HG03060 (cell line): ENCODE data around the gene KRT6A.

ENCODE experiments used
- ATAC-seq: cut with Tn5 transposase; IDR thresholded peaks from one replicate; pipeline ENCODE4 v1.9.1; 2021; ENCODE audit warnings: low read depth, moderate number of reproducible peaks; ENCODE audit not compliant: unreplicated experiment

Gene KRT6A

GRCh38 chr12:52524898-52525591 lies 32.0 kb upstream of the KRT6A start:
- no peak for ATAC-seq

GRCh38 chr12:52524241-52524897 lies 31.3 kb upstream of the KRT6A start:
- ATAC-seq, result no peak

- ATAC-seq, result no peak
Measured at GRCh38 chr12:52523824-52524223, 30.8 kb upstream of the KRT6A start.

- no peak for ATAC-seq
Measured at GRCh38 chr12:52522346-52523011, 29.4 kb upstream of the KRT6A start.

GRCh38 chr12:52521568-52522266 lies 28.7 kb upstream of the KRT6A start:
- no peak for ATAC-seq

- ATAC-seq, result no peak
Measured at GRCh38 chr12:52521175-52521567, 28.1 kb upstream of the KRT6A start.

GRCh38 chr12:52519826-52520662 lies 27.0 kb upstream of the KRT6A start, which contains the start of gene KRT5:
Gene KRT5, minus strand, starts transcription at chr12:52520394. Its CDS starts 98 bp downstream, at chr12:52520296.
- no peak for ATAC-seq

GRCh38 chr12:52519387-52519703 lies 26.3 kb upstream of the KRT6A start:
- no peak for ATAC-seq

GRCh38 chr12:52518574-52519386 lies 25.7 kb upstream of the KRT6A start:
- ATAC-seq, result no peak

GRCh38 chr12:52517888-52518287 lies 24.8 kb upstream of the KRT6A start:
- ATAC-seq, result no peak

GRCh38 chr12:52517005-52517835 lies 24.2 kb upstream of the KRT6A start:
- ATAC-seq, result no peak

- no peak for ATAC-seq
Measured at GRCh38 chr12:52515927-52516831, 23.1 kb upstream of the KRT6A start.

- no peak for ATAC-seq
Measured at GRCh38 chr12:52515319-52515646, 22.2 kb upstream of the KRT6A start.

GRCh38 chr12:52514471-52515318 lies 21.6 kb upstream of the KRT6A start:
- no peak for ATAC-seq

- ATAC-seq, result no peak
Measured at GRCh38 chr12:52513736-52514135, 20.7 kb upstream of the KRT6A start.

GRCh38 chr12:52508211-52508610 lies 15.2 kb upstream of the KRT6A start:
- ATAC-seq, result no peak
